GM12874 (cell line): ENCODE data around the gene NDUFA13.

Experiments
- TF ChIP-seq, protein P1 (sequence below): IDR thresholded peaks from 2 replicates; pipeline ENCODE4 v1.5.1; 2011; ENCODE audit warnings: low read depth, mild to moderate bottlenecking, control low read depth, low read length, moderate library complexity; ENCODE audit not compliant: insufficient read depth

Gene NDUFA13

DNA sequence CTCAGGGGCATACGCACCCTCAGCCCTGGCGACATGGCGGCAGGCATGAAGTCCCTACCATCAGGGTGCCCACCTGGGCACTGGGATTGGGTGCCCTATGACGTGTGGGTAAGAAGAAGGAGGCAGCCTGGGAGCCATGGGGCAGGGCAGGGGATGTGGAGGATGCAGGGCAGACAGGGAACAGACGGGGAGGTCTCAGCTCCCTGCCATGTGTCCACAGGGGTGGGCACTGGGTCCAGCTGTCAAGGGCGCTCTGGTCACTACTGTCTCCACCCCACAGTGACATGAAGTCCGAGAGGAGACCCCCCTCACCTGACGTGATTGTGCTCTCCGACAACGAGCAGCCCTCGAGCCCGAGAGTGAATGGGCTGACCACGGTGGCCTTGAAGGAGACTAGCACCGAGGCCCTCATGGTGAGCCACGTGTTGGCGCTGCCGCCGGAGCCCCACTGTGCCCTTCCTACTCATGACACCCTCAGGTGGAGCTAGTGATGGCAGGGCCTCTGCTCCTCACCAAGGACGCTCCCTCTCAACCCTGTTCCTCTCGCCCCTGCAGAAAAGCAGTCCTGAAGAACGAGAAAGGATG, 23.9 kb upstream of the NDUFA13 start:
- TF ChIP-seq, protein P1, sequence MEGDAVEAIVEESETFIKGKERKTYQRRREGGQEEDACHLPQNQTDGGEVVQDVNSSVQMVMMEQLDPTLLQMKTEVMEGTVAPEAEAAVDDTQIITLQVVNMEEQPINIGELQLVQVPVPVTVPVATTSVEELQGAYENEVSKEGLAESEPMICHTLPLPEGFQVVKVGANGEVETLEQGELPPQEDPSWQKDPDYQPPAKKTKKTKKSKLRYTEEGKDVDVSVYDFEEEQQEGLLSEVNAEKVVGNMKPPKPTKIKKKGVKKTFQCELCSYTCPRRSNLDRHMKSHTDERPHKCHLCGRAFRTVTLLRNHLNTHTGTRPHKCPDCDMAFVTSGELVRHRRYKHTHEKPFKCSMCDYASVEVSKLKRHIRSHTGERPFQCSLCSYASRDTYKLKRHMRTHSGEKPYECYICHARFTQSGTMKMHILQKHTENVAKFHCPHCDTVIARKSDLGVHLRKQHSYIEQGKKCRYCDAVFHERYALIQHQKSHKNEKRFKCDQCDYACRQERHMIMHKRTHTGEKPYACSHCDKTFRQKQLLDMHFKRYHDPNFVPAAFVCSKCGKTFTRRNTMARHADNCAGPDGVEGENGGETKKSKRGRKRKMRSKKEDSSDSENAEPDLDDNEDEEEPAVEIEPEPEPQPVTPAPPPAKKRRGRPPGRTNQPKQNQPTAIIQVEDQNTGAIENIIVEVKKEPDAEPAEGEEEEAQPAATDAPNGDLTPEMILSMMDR: no peak

DNA sequence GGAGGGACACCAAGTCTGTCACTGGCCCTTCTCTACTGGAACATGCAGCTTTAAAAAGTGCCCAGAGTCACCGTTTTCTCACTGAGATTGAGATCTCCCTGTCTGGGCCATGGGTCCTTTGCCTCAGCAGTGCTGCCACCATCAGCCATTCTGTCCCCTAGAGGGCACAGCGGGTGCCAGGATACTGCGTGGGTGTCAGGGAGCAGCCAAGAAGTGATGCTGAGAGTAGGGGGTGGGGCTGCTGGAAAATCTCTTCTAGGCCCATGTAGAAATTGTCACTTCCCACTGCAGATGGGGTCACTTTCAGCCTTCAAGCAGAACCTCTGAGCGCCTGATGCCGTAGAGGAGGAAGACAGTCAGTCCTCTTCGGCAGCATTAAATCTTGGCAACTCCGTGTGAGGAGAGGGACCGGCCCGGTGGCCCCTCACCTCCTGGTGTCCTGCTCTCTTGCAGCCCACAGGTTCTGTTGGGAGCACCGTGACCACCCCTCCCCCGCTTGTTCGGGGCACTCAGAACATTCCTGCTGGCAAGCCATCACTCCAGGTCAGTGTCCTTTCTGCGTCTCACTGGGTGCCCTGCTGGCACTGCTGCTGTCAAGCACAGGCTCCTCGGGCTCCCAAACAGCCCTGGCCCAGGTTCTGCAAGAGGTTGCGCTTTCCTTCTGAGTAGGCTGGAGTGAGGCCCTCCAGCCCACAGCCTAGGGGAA, 22.0 kb upstream of the NDUFA13 start:
- TF ChIP-seq, protein P1: no peak

DNA sequence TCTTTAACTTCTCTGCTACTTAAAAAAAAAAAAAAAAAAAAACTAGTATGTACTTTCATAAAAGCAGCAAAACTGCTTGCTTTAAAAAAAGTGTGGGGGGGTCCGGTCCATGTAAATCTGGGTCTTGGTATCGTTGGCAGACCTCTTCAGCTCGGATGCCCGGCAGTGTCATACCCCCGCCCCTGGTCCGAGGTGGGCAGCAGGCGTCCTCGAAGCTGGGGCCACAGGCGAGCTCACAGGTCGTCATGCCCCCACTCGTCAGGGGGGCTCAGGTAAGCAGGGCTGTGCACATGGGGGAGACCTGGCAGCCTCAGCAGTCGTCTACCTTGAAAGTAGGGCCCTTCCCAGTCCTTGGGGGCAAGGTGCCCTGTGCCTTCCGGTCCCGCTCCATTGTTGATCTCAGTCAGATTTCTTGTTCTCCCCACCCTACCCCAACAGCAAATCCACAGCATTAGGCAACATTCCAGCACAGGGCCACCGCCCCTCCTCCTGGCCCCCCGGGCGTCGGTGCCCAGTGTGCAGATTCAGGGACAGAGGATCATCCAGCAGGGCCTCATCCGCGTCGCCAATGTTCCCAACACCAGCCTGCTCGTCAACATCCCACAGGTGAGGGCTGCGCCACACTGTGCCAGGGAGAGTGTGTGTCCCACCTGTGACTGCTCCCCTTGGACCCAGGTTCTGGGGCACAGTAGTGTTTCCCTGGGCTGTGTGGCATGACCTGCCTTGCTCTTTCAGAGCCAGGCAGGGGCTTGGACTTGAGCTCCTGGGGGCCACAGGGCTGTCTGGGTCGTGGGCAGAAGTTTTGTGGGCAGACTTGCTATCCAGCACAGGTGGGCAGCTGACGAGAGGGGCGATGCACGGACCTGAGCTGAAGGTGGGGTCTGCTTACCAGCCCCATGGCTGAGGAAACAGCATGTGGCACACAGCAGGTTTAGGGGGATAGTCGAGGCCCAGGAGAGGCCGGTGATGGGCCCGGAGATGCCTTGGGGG, 20.1 kb upstream of the NDUFA13 start:
- TF ChIP-seq, protein P1: no peak

DNA sequence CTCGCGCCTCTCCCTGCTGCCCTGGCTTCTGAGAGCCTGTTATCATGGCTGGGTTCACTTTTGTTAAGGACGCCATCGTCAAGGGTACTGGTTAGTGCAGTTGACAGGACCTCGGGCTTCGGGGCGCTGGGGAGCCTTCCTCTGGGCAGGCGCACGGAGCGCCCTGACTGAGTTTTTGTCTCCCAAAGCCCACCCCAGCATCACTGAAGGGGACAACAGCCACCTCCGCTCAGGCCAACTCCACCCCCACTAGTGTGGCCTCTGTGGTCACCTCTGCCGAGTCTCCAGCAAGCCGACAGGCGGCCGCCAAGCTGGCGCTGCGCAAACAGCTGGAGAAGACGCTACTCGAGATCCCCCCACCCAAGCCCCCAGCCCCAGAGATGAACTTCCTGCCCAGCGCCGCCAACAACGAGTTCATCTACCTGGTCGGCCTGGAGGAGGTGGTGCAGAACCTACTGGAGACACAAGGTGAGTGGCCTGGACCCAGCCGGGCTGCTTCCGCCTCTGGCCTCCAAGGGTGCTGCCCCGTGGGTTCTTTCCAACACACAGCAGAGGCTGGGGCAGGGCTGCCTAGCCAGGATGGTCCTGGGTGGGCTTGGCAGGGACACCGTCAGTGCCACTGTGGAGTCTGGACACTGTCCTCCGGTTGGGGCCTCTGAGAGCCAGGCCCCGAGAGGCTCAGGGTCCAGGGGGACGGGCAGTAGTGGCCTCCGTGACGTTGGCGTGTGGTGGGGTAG, 17.6 kb upstream of the NDUFA13 start:
- TF ChIP-seq, protein P1: no peak

DNA sequence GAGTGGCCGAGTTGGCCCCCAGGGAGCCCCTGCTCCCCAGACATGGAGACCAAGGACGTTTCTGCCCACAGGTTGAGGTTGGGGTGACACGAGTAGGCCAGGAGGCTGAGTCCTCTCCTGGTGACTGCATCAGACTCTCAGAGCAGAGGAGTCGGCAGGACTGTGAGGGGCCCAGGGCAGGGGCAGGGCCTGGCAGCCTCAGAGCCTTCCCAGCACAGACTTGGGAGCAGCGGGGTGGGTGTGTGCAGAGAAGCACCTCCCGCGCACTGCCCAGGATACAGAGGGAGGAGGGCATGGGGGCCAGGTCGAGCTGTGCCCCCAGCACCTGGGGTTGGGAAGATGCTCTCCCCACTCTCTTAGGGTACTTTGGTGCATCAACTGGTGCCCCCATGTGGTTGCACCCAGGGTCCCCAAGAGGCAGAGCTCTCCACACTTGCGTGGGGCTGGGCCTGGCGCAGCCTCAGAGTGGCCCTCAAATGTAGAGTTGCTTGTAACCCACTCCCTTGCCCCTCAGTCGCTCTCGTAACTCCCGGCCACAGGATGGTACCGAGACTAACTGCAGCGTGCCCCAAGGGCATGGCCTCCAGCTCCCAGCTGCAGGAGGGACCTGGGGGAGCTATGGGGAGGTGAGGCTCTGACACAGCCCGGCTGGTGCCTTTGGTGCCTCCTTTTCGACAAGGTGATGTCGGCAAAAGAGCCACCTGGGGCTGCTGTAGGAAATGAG, 16.6 kb upstream of the NDUFA13 start:
- TF ChIP-seq, protein P1: no peak

DNA sequence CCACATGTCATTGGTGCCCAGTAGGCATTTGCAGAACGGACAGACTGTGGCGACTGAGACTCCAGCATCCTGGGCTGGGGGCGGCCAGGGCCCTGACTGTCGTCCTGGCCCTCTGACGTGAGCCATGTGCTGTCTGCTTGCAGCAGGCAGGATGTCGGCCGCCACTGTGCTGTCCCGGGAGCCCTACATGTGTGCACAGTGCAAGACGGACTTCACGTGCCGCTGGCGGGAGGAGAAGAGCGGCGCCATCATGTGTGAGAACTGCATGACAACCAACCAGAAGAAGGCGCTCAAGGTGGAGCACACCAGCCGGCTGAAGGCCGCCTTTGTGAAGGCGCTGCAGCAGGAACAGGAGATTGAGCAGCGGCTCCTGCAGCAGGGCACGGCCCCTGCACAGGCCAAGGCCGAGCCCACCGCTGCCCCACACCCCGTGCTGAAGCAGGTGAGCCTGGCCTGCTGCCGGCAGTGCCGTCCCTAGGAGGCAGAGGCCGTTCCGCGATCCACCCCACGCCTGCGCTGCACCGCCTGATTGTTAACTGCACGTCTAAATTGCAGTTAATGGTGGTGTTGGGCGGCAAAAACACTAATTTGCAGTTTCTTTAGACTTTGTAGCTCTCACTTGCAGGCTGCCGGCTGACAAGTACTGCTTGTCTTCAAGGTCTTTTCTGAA, 14.9 kb upstream of the NDUFA13 start:
- TF ChIP-seq, protein P1: no peak
